Activated CD4-positive, alpha-beta T cell treated with anti-CD3 and anti-CD28 coated beads, Interleukin-2, amount 10 ng/mL, durations not matched to agents 7 days and 5 days (primary cell): ENCODE data around the gene STRBP. TPM values are rescaled to one million over a fixed set of nuclear protein-coding genes. Genes with fewer than 3 reads are reported as not detected.

Source experiments
- CTCF ChIA-PET: fragments of 350-600 bp; sonication (Branson Sonifier 250); formaldehyde crosslinking; loops from one replicate; lab custom pipeline; 2021; ENCODE audit warnings: antibody characterized with exemption; lab: Charles Lee
- POLR2A ChIA-PET: fragments of 350-600 bp; sonication (Branson Sonifier 250); formaldehyde crosslinking; loops from one replicate; lab custom pipeline; 2021; ENCODE audit warnings: antibody characterized with exemption; lab: Charles Lee
- DNase-seq: peaks from one replicate; pipeline ENCODE4 v3.0.0-alpha.2; 2020
- H3K27ac Mint-ChIP-seq: one replicate; pipeline ENCODE4 v1.8.0; 2021; ENCODE audit warnings: mild to moderate bottlenecking, moderate library complexity, mixed read lengths
- H3K27me3 Mint-ChIP-seq: one replicate; pipeline ENCODE4 v1.8.0; 2021; ENCODE audit warnings: mixed read lengths
- H3K36me3 Mint-ChIP-seq: one replicate; pipeline ENCODE4 v1.8.0; 2021; ENCODE audit warnings: low read depth, mixed read lengths
- H3K4me1 Mint-ChIP-seq: one replicate; pipeline ENCODE4 v1.8.0; 2021; ENCODE audit warnings: mixed read lengths
- H3K4me3 Mint-ChIP-seq: one replicate; pipeline ENCODE4 v1.8.0; 2021; ENCODE audit warnings: mild to moderate bottlenecking, moderate library complexity, mixed read lengths
- H3K9me3 Mint-ChIP-seq: one replicate; pipeline ENCODE4 v1.8.0; 2021; ENCODE audit warnings: mixed read lengths
- total RNA-seq, 2 experiments: library from RNA; stranded (reverse); gene quantifications; one replicate each; pipeline ENCODE4 v1.2.3, GENCODE V29; 2021

STRBP gene
- total RNA-seq, 2 experiments from 2014 or later, result 16.8 to 20.1 TPM

DNA sequence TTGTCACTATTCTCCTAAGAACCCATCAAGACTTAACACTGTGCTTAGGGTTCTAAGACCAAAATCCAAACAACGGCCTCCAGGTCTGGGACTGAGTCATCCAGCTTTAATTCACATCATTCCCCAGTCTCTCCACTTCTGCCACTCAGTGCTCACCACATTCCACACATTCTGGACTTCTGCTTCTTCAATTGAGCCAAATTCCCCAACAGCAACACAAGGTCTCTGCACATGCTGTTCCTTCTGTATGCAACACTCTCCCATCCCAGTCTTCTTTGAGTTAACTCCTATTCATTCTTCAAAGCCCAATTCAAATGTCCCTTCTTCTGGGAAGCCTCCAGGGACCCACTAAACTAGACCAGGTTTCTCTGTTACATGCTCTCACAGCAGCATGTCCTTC is 137.1 kb downstream of the STRBP start:
- peaks cover 2% of the 10 kb centered on the region for H3K36me3 Mint-ChIP-seq
- ChIA-PET CTCF (no interaction called here), POLR2A (no interaction called here)
- no peaks in the 10 kb centered on the region for H3K27me3 Mint-ChIP-seq
- DNase-seq, result no peak
- H3K9me3 Mint-ChIP-seq, result no peaks in the 10 kb centered on the region
- H3K27ac Mint-ChIP-seq, result no peak overlapping the region
- H3K4me1 Mint-ChIP-seq, result no peaks in the 10 kb centered on the region
- H3K4me3 Mint-ChIP-seq, result no peak overlapping the region

DNA sequence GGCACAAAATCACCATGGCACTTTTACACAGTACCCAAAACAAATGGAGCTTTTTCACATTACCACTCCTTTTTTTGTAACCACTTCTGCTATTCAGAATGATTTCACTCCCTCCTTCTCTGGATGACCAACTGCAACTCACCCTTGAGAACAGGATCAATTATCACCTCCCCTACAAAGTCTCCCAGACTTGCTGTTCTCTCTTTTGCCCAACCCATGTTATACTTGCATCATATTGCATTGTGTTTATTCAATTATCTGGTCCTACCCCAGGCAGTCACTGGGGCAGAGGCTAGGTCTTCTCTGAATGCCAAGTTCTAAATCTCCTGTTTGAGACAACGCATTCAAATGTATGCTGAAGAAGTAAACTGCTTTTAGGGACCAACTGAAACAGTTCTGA is 139.0 kb downstream of the STRBP start:
- H3K27me3 Mint-ChIP-seq, result no peaks in the 10 kb centered on the region
- H3K4me1 Mint-ChIP-seq, result no peaks in the 10 kb centered on the region
- ChIA-PET CTCF (no interaction called here), POLR2A (no interaction called here)
- H3K4me3 Mint-ChIP-seq, result no peak overlapping the region
- no peak for DNase-seq
- H3K9me3 Mint-ChIP-seq, result no peaks in the 10 kb centered on the region
- H3K27ac Mint-ChIP-seq, result no peak overlapping the region
- H3K36me3 Mint-ChIP-seq, result peaks cover 2% of the 10 kb centered on the region

DNA sequence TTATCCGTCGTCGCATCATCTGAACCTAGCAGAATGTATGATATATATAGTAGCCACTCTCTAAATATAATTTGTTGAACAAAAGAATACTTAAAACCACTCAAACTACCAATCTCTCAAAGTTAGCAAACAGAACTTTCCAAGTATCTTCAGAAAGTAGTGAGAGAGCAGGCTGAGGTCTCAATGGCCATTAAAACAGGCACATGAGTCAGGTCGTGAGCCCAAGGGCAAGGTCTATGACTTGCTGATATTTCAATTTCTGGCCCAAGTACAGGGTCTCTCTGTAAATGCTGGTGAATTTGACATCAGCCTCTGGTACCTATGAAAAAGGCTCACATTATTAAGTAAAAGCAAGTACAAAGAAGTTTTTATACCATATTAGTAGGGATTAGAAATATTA is 139.8 kb downstream of the STRBP start:
- Mint-ChIP-seq H3K4me3 (no peak overlapping the region), H3K4me1 (no peaks in the 10 kb centered on the region), H3K9me3 (no peaks in the 10 kb centered on the region), H3K27ac (no peak overlapping the region), H3K36me3 (peaks cover 2% of the 10 kb centered on the region), H3K27me3 (no peaks in the 10 kb centered on the region)
- ChIA-PET POLR2A (interaction anchor here (0.6 kb wide), 1 partner anchor 58 kb away, joined by 5 read pairs; no protein-coding TSS in a partner anchor), CTCF (no interaction called here)
- no peak for DNase-seq

DNA sequence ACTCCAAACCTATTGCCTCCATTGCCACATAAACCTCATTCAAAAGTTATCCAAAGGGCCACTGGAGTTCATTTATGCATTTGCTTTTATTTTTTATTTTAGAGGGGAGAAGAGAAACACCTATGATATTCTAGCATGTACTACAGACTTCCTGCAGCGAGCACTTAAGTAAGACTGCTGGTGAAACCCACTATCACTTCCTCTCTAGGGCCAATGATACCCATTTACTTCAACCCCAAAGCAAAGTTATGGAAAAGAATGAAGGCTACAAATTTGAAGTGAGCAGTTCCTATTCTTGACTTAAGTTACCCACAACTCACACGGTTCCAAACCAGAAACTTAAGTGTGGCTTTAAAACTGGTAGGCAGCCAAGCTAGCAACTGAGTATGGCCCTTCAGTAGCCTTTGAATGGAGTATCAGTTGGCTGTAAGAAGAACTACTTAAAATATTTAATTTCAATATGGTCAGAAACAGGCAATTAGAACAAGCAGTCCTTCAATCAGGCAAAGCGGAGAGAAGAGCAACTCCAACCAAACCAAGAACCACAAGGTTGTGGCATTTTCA is 140.8 kb downstream of the STRBP start:
- DNase-seq, result no peak
- POLR2A ChIA-PET, result no interaction called here
- no peaks in the 10 kb centered on the region for H3K4me1 Mint-ChIP-seq
- no peaks in the 10 kb centered on the region for H3K9me3 Mint-ChIP-seq
- CTCF ChIA-PET, result no interaction called here
- no peak overlapping the region for H3K27ac Mint-ChIP-seq
- no peak overlapping the region for H3K4me3 Mint-ChIP-seq
- no peaks in the 10 kb centered on the region for H3K27me3 Mint-ChIP-seq
- peaks cover 2% of the 10 kb centered on the region for H3K36me3 Mint-ChIP-seq

DNA sequence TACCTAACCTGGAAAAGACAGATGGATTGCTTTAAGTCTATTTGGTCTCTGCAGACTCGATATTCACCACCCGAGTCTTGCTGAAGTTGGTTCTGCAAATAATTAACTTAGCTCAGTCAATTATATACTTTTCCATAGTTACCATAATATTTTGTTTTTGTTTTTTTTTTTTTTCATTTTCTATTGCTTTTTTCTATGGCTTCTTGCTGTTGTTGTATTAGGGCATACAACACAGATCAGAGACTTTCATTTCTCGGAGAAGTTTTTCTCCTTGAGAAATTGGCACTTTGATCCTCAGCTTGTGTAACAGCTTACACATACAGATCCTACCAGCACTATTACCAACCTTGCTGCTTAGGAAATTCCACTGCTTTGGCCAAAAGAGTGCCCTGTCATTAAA is 146.9 kb downstream of the STRBP start:
- ChIA-PET POLR2A (no interaction called here), CTCF (interaction anchor here (0.6 kb wide), 1 partner anchor 381 kb away, joined by 3 read pairs; no protein-coding TSS in a partner anchor)
- Mint-ChIP-seq H3K27me3 (no peaks in the 10 kb centered on the region), H3K36me3 (no peaks in the 10 kb centered on the region), H3K4me3 (no peak overlapping the region), H3K9me3 (no peaks in the 10 kb centered on the region), H3K4me1 (no peaks in the 10 kb centered on the region), H3K27ac (no peak overlapping the region)
- DNase-seq, result no peak

DNA sequence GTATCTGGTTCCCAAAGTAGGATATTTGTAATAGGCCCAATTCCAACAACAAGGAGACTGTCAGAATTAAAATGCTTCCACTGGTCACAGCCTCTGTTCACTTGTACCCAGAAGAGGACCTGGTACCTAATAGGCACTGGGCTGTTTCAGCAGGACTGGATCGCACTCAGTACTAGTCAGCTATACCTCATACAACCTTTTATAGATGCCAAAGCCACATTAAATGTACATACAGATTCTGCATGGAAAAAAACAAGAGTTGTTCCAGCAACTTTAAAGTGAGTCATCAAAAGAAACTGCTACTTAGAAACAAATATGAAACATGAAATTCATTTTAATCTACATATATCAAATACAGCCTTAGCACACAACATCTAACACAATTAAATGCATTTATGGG is 147.4 kb downstream of the STRBP start:
- CTCF ChIA-PET, result interaction anchor here (0.6 kb wide), 1 partner anchor 382 kb away, joined by 3 read pairs; no protein-coding TSS in a partner anchor
- Mint-ChIP-seq H3K27ac (no peak overlapping the region), H3K4me3 (no peak overlapping the region), H3K36me3 (no peaks in the 10 kb centered on the region), H3K4me1 (no peaks in the 10 kb centered on the region), H3K27me3 (no peaks in the 10 kb centered on the region), H3K9me3 (no peaks in the 10 kb centered on the region)
- POLR2A ChIA-PET, result no interaction called here
- DNase-seq, result no peak

DNA sequence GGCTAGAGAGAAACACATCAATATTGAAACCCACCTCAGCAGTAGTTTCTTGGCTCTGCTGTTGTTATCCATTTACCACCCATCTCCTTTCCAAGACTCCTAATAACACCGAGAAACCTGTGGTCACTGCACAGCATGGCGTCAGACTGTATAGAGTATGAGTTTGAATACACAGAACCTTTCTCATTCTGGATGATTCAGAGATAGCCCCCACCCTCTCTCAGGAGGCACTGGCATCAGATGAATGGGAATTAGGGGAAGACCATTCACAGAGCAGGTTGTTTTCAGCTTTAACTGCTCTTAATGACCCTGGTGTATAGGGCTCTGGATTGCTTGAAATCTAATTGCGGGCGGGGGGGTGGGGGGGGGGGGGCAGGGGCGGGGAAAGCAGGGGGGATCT is 148.3 kb downstream of the STRBP start:
- ChIA-PET POLR2A (no interaction called here), CTCF (no interaction called here)
- no peak overlapping the region for H3K4me3 Mint-ChIP-seq
- no peaks in the 10 kb centered on the region for H3K9me3 Mint-ChIP-seq
- no peaks in the 10 kb centered on the region for H3K27me3 Mint-ChIP-seq
- H3K36me3 Mint-ChIP-seq, result no peaks in the 10 kb centered on the region
- H3K4me1 Mint-ChIP-seq, result no peaks in the 10 kb centered on the region
- no peak overlapping the region for H3K27ac Mint-ChIP-seq
- no peak for DNase-seq

DNA sequence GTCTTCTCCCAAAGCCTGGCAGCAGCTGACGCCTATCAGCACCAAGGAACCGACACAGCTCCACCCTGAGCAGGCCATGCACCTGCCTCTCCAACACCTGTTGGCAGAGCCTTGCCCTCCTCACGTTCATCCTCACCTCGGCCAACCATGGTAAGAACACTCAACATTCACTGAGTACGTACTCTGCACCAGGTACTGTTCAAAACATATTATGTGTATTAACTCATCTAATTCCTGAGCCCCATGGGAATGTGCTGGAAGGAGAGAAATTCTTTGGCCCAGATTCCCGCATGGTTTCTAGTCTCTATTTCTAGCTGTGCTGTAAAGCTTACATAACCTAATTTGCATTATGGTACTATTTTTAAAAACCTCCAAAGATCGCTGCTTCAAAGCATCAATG is 148.8 kb downstream of the STRBP start:
- no peak overlapping the region for H3K27ac Mint-ChIP-seq
- ChIA-PET CTCF (interaction anchor here (0.6 kb wide), 1 partner anchor 266 kb away, joined by 3 read pairs; no protein-coding TSS in a partner anchor), POLR2A (no interaction called here)
- H3K36me3 Mint-ChIP-seq, result peaks cover 1% of the 10 kb centered on the region
- H3K4me3 Mint-ChIP-seq, result no peak overlapping the region
- no peaks in the 10 kb centered on the region for H3K4me1 Mint-ChIP-seq
- no peak for DNase-seq
- H3K27me3 Mint-ChIP-seq, result no peaks in the 10 kb centered on the region
- no peaks in the 10 kb centered on the region for H3K9me3 Mint-ChIP-seq

DNA sequence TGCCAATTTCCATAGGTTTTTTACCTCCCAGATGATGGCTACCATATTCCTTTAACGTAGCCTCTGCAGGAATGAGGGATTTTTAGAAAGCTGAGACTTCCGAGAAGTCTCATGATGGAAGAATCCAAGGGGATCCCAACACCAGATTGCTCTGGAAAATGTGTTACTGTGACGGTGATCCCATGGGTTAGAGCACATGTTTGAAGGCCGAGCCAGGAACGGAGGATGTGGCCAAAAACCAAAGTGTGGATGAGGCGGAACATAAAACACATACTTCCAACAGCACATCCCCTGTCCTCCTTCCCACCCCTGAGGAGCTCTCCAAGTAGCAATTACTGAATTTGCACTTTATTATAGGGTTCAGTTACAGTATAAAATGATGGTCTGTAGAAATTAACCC is 152.3 kb downstream of the STRBP start:
- Mint-ChIP-seq H3K4me1 (peaks cover 16% of the 10 kb centered on the region), H3K27me3 (no peaks in the 10 kb centered on the region), H3K36me3 (peaks cover 1% of the 10 kb centered on the region), H3K4me3 (no peak overlapping the region), H3K27ac (no peak overlapping the region), H3K9me3 (no peaks in the 10 kb centered on the region)
- no peak for DNase-seq
- ChIA-PET CTCF (no interaction called here), POLR2A (interaction anchor here (0.6 kb wide), 1 partner anchor 224 kb away, joined by 3 read pairs; no protein-coding TSS in a partner anchor)

DNA sequence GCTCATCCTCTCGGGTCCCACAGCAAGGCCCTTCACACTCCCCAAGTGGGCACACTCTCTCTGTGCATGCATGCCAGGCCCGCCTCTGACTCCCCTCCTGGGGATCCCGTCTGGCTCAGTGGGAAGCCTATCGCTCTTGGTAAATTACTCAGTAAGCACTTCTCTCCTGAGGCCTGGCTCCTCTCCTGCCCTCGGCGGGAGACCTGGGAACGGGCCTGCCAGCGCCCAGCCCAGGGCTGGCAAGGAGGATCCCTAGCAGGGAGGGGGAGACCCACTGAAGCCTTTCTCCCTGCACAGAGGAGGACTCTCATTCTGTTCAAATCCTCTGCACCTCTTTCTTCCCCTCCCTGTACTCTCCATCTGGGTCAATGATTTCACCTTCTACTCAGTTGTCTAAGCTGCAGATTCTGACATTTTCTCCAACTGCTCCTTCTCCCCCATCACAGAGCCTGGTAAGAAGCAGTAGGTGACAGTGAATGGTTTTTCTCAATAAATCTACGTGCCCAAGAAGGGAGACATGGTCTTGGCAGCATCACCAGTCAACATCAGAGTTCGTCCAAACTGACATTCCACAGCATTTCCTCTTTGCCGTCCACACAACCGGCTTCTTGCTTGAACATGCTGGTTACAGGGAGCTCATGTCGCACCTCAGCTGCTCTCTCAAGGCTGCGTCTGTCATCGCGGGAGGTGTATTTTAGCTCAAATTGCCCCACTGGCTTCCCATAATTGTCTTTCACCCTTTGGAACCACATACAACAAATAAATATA is 153.1 kb downstream of the STRBP start:
- ChIA-PET CTCF (no interaction called here), POLR2A (interaction anchor here (0.6 kb wide), 1 partner anchor 225 kb away, joined by 3 read pairs; no protein-coding TSS in a partner anchor)
- Mint-ChIP-seq H3K4me1 (peaks cover 18% of the 10 kb centered on the region), H3K9me3 (no peaks in the 10 kb centered on the region), H3K36me3 (peaks cover 1% of the 10 kb centered on the region), H3K27me3 (no peaks in the 10 kb centered on the region), H3K27ac (no peak overlapping the region), H3K4me3 (no peak overlapping the region)
- DNase-seq, result no peak

DNA sequence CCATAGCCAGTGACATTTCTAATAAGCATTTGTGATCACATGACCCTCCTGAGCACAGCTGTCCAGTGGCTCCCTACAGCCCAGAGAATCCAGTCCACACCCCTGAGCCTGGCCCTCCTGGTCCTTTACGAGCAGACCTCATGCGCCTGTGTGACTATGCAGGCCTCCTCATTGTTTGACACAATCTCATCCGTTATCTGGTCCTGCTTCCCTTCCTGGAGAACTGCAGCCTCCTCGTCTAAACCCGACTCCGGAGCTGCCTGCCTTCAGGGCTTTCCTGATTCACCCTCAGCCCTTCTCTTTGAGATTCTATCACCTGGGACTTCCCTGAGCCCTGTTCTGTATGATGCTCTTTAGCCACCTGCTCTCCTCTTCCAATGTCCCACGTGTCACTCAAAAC is 155.2 kb downstream of the STRBP start:
- Mint-ChIP-seq H3K4me3 (no peak overlapping the region), H3K4me1 (peaks cover 18% of the 10 kb centered on the region), H3K27me3 (no peaks in the 10 kb centered on the region), H3K27ac (no peak overlapping the region), H3K36me3 (peaks cover 6% of the 10 kb centered on the region), H3K9me3 (no peaks in the 10 kb centered on the region)
- DNase-seq, result no peak
- ChIA-PET CTCF (interaction anchor here (1.4 kb wide), 1 partner anchor 9 kb away, joined by 7 read pairs; no protein-coding TSS in a partner anchor), POLR2A (no interaction called here)

DNA sequence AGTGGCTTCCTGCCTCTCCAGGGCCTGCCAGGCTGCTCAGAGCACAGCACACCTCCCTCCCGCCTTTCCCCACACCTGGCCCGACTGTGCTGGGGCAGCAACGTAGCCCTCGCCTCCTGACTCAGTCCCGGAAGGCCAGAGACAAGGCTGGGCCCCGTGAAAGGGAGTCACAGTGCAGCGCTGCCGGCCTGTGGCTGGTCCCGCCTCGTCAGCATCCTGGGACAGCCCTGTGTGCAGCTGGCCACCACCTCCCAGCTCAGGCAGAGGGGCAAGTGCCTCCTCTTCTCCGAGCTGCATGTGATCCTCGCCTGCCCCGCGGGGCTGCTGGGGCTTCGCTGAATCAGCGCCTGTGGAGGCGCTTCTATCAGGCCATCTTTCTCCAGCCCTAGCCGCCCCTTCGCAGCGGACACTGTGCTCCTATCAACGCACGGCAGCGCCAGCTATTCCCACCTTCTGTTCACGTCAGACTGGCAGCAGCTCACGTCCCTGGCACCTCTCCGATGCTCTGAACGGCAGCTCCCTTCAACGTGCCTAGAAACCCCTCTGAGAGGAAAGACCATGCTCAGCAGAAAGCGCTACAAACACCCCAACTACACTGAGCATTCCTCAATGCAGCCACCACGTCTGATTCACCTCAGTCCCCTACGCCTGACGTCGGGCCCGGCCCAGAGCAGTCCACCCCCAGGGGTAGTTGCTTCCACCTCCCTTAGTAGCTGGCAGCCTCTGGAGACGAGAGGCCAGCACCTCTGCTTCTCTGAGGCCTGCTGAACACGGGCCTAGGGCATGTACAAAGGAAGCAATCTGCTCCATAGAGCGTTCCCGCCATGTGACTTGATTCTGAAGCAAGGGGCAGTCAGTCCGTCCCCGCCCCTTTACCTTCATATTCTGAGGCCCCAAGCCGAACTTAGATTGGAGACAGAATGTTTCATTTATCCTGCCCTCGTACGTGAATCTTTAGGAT is 156.1 kb downstream of the STRBP start:
- Mint-ChIP-seq H3K36me3 (peaks cover 6% of the 10 kb centered on the region), H3K27ac (peak overlapping the region; percentile 73), H3K27me3 (no peaks in the 10 kb centered on the region), H3K4me3 (no peak overlapping the region), H3K4me1 (peaks cover 18% of the 10 kb centered on the region), H3K9me3 (no peaks in the 10 kb centered on the region)
- DNase-seq, result peak; percentile 22
- POLR2A ChIA-PET, result no interaction called here
- CTCF ChIA-PET, result interaction anchor here (0.6 kb wide), 1 partner anchor 159 kb away, joined by 4 read pairs; no protein-coding TSS in a partner anchor
